ENCODE data around the gene SLC6A4.
A peak's percentile ranks its signal among the peaks of the same experiment; 100 is the strongest.
"Not testable (repeated sequence)": the region's sequence is repeated elsewhere in the genome, so short reads cannot be mapped to it uniquely, and the experiment has no call there.

The SLC6A4 gene

GRCh38 chr17:30238387-30239088 is 3.0 kb upstream of the SLC6A4 start:
- DNase-seq (ENCODE audit: low spot score), result no peak

- DNase-seq (ENCODE audit: low spot score), result no peak
Measured at GRCh38 chr17:30238003-30238344, 2.5 kb upstream of the SLC6A4 start.

- DNase-seq (ENCODE audit: low spot score), result no peak
Measured at GRCh38 chr17:30237296-30238002, 2.0 kb upstream of the SLC6A4 start.

GRCh38 chr17:30236766-30237165 is 1.3 kb upstream of the SLC6A4 start:
- DNase-seq (ENCODE audit: low spot score), result peak; percentile 15

GRCh38 chr17:30236297-30236624 is 764 bp upstream of the SLC6A4 start:
- DNase-seq (ENCODE audit: low spot score), result no peak

GRCh38 chr17:30234964-30235363 is 533 bp downstream of the SLC6A4 start:
- no peak for DNase-seq (ENCODE audit: low spot score)

- DNase-seq (ENCODE audit: low spot score), result no peak
Measured at GRCh38 chr17:30234296-30234695, 1.2 kb downstream of the SLC6A4 start.

GRCh38 chr17:30232824-30233427 is 2.6 kb downstream of the SLC6A4 start:
- no peak for DNase-seq (ENCODE audit: low spot score)

- no peak for DNase-seq (ENCODE audit: low spot score)
Measured at GRCh38 chr17:30232015-30232823, 3.3 kb downstream of the SLC6A4 start.

GRCh38 chr17:30230596-30231125 is 4.8 kb downstream of the SLC6A4 start:
- DNase-seq (ENCODE audit: low spot score), result no peak

GRCh38 chr17:30230009-30230408 is 5.5 kb downstream of the SLC6A4 start:
- DNase-seq (ENCODE audit: low spot score), result not testable (repeated sequence)

GRCh38 chr17:30229012-30229411 is 6.5 kb downstream of the SLC6A4 start:
- no peak for DNase-seq (ENCODE audit: low spot score)

- no peak for DNase-seq (ENCODE audit: low spot score)
Measured at GRCh38 chr17:30228011-30228410, 7.5 kb downstream of the SLC6A4 start.

GRCh38 chr17:30226878-30227277 is 8.6 kb downstream of the SLC6A4 start:
- no peak for DNase-seq (ENCODE audit: low spot score)

- no peak for DNase-seq (ENCODE audit: low spot score)
Measured at GRCh38 chr17:30225919-30226553, 9.5 kb downstream of the SLC6A4 start.

GRCh38 chr17:30225112-30225511 is 10.4 kb downstream of the SLC6A4 start:
- DNase-seq (ENCODE audit: low spot score), result no peak

- no peak for DNase-seq (ENCODE audit: low spot score)
Measured at GRCh38 chr17:30224419-30224960, 11.0 kb downstream of the SLC6A4 start.

GRCh38 chr17:30222721-30223175 is 12.7 kb downstream of the SLC6A4 start:
- no peak for DNase-seq (ENCODE audit: low spot score)

- no peak for DNase-seq (ENCODE audit: low spot score)
Measured at GRCh38 chr17:30222251-30222650, 13.2 kb downstream of the SLC6A4 start.

- no peak for DNase-seq (ENCODE audit: low spot score)
Measured at GRCh38 chr17:30221346-30221745, 14.2 kb downstream of the SLC6A4 start.

GRCh38 chr17:30220414-30220813 is 15.1 kb downstream of the SLC6A4 start:
- no peak for DNase-seq (ENCODE audit: low spot score)

GRCh38 chr17:30219833-30220232 is 15.7 kb downstream of the SLC6A4 start:
- no peak for DNase-seq (ENCODE audit: low spot score)
